ENCODE measurements around the gene SH2D2A.
"Not testable (repeated sequence)": the region's sequence is repeated elsewhere in the genome, so short reads cannot be mapped to it uniquely, and the experiment has no call there.

Gene SH2D2A

DNA sequence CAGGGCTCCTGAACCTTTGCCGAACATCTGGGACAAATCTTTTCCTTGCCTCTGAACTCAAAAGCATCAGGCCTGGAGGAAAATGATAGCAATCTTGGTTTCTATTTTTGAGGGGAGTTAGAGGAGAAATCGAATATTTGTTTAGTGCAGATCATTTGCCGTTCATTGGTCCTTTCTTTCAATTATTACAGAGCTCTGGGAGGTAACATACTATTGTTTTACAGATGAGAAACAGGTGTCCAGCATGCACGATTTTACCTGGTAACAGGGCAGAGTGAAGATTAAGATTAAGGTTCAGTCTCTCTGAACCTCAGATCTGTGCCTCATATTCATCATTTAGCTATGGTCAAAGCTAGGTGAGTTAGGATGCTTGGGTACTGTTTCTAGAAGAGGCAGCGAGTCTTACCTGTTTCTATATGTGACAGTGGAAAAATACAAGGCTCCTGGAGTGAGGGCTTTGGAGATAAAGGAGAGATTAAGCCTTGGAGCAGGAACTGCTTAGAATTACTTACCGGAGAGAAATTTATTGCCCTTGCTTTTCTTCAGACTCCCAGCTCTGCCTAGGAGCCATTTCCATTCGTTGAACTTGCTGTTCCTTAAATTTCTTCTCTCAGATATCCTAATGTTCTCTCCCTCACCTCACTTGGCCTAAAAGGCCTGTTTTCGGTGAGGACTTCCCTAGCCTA, 47.9 kb downstream of the SH2D2A start:
- no peak for DNase-seq (ENCODE audit: low read depth in 2 of 2)

DNA sequence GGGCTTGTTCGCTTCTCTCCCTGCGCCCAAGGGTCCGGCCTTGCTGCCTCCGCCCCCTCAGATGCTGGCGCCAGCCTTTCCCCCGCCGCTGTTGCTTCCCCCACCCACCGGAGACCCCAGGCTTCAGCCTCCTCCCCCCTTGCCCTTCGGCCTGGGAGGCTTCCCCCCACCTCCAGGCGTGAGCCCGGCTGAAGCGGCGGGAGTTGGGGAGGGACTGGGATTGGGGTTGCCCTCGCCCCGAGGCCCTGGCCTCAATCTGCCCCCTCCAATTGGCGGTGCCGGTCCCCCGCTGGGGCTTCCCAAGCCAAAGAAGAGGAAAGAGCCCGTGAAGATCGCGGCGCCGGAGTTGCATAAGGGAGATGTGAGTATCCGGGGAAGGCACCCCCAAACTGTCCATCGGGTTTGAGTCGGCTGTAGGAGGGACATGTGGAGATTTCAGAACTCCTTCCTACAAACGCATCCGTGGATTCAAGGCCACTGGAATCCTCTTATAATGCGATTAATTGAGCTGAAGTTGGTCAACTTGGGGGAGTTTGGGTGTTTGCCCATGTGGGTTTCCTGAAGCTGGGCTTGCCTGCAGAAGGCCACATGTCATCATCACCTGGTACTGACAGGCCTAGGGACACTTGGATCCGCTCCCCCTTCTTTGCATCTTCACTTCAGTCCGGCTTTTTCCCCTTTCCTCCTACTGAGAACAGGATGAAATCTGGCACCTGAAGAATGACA, 48.6 kb downstream of the SH2D2A start:
- no peak for DNase-seq (ENCODE audit: low read depth in 2 of 2)

DNA sequence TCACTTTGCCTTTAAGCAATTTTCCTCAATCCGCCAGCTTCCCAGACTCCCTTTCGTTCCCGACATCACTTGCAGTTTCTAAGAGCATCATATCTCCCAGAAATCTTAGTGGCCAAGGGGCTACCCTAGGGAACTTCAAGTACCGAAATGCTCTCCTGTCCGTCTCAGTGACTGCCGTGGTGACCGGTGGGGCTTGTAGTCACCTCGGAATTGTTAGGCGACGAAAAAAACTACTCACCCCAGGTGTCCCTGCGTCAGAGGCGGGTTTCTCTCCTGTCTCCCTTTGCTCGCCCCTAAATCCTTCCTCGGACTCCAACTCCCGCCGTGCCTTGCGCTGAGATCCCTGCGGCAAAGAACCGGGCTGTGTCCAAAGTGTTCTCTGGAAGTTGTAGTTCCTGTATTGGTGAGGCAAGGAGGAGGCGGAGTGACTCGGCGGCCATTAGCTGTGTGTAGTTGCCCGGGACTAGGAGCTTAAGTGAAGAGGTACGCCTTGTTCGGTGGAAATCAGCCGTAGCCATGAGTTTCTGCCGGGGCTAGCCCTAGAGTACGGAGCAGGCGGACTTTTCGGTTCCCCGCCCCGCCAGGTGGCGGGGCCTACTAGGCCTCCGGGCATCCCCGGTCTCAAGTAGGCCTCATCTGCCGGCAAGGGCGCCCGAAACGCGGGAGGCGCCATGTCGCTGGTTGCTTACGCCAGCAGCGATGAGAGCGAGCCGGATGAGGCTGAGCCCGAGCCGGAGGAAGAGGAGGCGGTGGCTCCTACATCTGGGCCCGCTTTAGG, 49.4 kb downstream of the SH2D2A start, which contains the start of gene PRCC:
TSS of gene PRCC (plus strand) at position 435 of the 778 bp plus-strand sequence. CDS start at position 672, 237 bp downstream.
- DNase-seq (ENCODE audit: low read depth in 2 of 2), result peak; percentile 93 to 97

DNA sequence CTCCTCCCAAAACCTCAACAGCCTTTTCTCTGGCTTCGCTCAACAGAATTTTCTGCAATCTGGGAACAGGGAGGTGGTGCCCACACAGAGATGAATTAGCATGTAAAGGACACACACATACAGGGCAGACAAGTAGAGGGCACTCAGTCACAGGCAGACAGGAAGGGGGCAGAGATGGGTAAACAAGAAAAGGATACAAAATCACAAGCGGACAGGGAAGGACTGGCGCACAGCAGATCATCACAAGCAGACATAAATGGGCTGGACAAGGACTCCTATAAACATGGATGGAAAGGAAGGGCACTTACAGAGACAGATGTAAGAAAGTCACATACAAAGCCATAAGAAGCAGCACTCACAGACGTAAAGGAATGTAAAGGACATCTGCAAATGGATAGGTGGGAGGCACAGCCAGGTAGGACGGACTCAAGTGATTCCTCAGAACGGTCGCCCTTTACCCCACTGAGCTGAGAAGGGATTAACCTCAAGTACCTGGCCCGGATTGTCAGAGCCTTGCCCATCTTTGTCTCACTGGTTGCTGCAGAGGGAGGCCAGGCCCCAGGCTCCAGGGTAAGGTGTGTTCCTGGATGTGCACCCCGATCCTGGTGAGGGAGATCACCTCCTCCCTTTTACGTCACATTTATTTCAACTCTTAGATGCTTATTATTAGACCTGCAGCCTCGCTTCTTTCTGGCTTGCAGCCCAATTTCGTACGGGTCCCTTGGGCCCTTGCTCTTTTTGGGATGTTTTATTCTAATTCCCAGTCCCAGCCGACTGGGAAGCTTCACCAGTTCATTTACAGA, 50.1 kb downstream of the SH2D2A start:
- no peak for DNase-seq (ENCODE audit: low read depth in 2 of 2)

GRCh38 chr1:156765666-156766065, 51.0 kb downstream of the SH2D2A start:
- DNase-seq (ENCODE audit: low read depth in 2 of 2), result no peak

GRCh38 chr1:156765136-156765535, 51.5 kb downstream of the SH2D2A start:
- not testable (repeated sequence) for DNase-seq (ENCODE audit: low read depth in 2 of 2)

DNA sequence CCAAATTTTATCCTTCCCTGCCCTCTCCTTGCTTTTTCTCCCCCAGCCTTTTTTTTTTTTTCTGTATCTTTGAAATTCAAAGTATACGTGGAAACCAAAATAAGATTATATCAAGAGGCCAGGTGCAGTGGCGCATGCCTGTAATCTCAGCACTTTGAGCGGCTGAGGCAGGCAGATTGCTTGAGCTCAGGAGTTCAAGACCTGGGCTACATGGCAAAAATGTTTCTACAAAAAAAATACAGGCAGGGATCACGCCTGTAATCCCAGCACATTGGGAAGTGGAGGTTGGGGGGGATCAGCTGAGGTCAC, 55.9 kb downstream of the SH2D2A start:
- DNase-seq (ENCODE audit: low read depth in 2 of 2), result no peak

GRCh38 chr1:156760092-156760795, 56.4 kb downstream of the SH2D2A start:
- DNase-seq (ENCODE audit: low read depth in 2 of 2), result no peak

DNA sequence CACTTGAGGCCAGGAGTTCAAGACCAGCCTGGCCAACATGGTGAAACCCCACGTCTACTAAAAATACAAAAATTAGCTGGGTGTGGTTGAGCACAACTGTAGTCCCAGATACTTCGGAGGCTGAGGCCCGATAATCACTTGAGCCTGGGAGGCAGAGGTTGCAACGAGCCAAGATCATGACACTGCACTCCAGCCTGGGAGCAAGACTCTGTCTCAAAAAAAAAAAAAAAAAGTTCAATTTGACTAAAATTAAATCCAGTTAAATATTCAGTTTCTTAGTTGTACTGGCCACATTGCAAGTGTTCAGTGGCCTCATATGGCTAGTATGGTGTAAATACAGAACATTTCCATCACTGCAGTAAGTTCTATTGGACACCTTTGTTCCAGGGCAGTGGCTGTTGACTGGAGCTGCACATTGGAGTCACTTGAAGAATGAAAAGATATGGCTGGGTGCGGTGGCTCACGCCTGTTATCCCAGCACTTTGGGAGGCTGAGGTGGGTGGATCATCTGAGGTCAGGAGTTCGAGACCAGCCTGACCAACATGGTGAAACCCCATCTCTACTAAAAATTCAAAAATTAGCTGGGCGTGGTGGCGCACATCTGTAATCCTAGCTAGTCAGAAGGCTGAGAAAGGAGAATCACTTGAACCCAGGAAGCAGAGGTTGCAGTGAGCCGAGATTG, 58.9 kb downstream of the SH2D2A start:
- not testable (repeated sequence) for DNase-seq (ENCODE audit: low read depth in 2 of 2)

DNA sequence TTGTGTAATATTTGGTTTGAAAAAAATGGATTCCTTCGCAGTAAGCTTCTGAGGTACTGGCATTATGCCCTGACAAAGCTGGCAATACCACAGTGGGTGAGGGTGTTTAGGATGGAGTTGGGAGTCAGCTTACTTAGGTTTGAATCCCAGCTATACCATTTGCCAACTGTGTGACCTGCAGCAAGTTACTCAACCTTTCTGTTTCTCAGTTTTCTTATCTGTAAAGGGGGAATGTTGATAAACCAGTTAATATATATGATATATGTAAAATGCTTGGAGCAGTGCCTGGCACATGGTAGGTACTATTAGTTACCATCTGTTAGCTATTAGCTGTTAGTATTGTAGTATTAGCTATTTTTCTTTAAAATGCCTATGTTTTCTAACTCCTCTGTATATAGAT, 60.3 kb downstream of the SH2D2A start:
- DNase-seq (ENCODE audit: low read depth in 2 of 2), result no peak

Data from stimulated activated CD8-positive, alpha-beta memory T cell treated with anti-CD3 and anti-CD28 coated beads, Interleukin-15, amount 100 ng/mL, for 4 hours (primary cell).